Fibroblast of skin of left quadriceps (primary cell): ENCODE data around the gene BARHL1.
"Not testable (repeated sequence)": the region's sequence is repeated elsewhere in the genome, so short reads cannot be mapped to it uniquely, and the experiment has no call there.

Experiments
- DNase-seq, 2 experiments: peaks; one replicate each; pipeline ENCODE4 v3.0.0-alpha.2; 2013; ENCODE audit warnings: low read depth in 2 of 2

Gene BARHL1

DNA sequence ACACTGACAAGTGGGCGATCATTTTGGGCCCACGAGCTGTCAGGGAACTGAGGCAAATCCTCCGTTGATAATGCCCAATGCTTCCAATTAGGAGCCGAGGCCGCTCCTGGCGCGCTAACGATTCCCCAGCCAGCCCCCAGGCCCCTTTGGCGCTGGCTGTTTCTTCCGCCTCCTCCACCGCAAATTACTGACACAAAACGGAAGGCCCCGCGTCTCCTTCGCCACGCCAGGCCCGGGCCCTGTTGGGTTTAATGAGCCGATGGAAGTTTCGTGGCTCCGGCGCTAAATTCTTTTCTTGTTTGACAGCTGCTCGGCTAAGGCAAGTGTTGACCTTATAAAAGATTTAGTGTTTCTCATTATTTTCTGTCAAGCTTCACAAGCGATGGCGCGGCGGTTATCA is 25.7 kb upstream of the BARHL1 start:
- no peak for DNase-seq

DNA sequence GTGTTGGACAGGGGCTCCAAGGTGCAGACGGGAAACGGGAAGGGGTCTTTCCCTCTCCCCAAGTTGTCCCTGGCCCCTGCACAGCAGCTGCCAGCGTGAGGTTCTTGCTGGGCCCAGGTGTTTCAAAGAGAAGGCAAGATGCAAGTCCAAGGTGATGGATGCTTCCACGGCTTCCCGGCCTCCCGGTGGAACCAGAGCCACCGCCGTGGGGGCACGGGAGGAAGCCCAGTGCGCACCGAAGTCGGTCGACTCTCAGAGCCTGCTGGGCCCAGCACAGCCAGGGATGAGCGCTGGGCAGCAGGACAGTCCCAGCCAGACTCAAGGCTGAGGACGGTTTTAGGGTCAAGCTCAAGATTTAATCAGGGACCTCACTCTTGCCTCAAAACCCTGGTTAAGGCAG is 25.2 kb upstream of the BARHL1 start:
- no peak for DNase-seq

DNA sequence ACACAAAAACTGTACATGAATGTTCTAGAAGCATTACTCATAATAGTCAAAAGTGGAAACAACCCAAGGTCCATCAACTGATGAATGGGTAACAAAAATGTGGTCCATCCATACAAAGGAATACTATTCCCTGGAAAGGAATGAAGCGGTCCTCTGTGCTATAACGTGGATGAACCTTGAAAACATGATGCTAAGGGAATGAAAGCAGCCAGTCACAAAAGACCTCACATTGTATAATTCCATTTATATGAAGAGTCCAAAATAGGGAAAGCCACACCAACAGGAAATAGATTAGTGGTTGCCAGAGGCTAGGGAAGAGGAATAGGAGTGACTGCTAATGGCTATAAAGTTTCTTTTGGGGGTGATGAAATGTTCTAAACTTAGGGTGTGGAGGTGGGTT is 22.7 kb upstream of the BARHL1 start:
- no peak for DNase-seq

DNA sequence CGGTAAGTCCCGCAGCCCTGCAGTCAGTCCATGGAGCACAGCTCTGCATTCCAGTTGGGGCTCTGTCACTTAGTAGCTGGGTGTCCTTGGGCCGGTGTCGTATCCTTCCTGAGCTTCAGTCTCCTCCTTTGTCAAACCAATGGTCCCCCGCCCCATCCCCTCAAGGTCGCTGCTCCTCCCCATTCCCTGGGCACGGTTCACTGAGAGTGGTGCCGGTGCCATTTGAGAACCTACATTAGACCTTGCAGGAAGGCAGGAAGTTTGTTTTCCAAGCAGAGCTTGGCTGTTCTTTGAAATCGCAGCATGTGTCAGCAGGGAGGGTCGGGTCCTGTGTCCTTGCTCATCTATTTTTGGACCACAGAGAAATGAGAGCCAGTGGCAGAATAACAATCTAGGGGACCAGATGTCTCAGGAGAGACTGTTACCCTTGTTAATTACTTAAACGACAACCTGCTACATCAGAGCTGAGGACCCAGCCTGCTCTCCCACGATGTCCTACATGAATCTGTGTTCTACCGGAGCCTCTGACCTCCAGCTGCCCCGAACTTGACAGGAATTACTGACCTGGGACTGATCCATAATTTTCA is 21.7 kb upstream of the BARHL1 start:
- DNase-seq, result no peak

DNA sequence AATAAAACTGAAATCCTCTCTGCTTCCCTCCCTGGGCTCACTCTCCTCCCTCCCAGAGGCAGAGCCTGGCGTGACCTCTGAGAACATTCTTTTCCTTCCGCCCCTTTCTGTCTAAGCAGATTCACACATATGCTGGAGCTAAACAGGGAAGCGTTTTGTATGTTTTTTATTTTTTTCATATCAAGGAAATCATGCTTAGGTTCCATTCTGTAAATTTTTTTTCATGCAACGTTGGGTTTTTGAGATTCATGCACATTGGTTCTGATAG is 20.2 kb upstream of the BARHL1 start:
- DNase-seq, result no peak

DNA sequence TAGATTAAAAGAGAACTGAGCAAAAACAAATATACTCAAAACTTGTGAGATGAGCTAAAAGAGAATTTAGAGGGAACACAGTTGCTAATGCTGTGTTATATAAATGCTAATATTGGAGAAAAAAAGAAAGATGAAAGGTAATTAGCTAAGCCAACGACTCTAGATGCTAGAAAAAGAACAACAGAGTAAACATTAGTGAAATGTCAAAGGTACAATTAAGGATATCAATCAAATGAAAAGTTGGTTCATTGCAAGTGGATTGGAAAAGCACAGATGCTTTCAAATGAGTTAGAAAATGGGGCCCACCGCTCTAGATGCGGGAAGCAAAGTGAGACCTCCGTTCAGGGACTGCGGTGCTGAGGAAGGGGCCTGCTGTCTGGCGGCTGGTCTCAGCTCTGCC is 17.9 kb upstream of the BARHL1 start:
- DNase-seq, result no peak

DNA sequence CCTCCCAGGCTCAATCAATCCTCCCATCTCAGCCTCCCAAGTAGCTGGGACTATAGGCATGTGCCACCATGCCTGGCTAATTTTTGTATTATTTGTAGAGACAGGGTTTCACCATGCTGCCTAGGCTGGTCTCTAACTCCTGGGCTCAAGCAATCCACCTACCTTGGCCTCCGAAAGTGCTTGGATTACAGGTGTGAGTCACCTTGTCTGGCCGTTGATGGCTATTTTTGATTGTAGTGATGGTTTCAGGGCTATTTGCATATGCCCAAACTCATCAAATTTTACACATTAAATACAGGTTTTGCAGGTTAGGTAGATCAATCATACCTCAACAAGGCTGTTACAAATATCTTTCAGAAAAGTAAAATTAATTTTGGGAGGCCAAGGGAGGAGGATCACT is 13.6 kb upstream of the BARHL1 start:
- not testable (repeated sequence) for DNase-seq

DNA sequence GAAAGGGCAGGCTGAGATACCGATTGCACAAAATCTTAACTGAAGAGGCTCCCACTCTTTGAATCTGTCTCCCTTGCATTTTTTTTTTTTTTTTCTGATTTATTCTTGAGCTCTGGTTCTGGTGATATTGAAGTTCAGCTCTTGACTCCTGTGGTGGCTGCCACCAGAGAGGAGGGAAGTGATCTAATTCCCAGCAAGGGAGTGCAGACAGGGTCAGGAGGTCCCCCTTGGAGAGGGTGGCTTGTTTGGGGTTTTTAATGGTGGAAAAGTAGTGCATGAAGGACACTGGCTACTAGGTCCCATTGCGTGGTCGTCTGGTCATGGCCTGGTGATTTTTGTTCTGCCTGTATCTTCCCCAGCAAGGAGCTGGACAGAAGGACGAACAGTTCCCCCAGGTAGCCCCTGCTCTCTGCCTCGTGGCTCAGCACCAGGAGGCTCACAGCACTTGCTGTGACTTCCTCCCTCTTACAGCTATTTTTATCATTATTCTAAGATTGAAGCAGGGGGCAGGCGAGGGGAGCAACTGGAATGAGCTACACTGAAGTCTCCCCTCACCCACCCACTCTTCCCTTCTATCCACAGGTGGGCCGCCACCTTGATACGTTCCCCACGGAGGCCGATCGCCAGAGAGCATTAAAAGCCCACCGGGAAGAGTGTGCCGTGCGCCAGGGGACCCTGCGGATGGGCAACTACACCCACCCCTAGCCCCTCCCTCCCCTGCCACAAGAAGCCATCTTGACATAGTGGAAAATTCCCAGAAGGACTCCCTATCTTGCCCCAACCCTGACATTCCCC is 10.4 kb upstream of the BARHL1 start:
- DNase-seq, result no peak

DNA sequence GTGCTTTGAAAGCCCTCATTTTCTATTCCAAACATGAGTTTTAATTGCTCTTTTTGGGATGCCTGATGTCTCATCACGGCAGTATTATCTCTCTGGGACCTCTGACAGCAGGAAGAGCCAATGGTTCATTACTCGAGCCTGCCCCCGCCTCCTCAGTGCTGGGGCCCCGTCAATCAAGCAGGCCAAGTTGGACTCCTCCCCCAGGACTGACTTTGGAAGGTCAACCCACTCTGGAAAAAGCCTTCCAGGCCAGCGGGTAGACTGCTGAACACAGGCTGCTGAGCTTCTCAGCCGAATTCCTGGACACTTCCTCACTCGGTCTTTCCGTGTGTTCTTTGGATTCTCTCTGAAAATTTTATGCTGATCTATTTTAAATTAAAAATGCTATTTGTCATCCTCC is 9.5 kb upstream of the BARHL1 start:
- no peak for DNase-seq

DNA sequence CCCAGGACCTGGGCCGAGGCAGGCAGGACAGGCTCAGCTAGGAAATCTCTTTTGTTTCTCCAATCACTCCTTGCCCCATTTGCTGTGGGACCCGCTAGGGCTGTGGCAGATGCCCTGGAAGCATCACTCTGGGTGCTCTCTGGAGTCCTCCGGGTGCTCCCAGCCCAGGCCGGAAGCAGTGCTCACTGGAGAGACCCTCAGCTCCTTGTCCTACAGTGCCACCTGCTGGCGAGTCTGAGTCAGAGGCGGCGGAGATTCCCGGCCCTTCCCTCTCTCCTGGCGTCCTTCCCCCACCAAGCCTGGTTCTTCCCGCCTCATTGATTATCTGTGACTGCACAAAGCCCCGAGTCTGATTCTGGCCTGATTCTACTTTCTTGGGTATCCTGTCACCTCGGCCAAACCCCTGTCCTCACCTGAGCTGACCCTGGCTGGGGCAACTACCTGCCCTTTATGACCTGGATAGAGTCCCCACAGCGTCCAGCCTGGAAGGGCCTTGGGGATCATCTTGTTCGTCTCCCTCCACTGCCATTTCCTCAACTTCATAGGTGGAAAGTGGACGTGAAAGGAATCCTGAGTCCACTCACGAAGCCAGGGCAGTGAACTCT is 7.3 kb upstream of the BARHL1 start:
- DNase-seq, result peak; percentile 34 to 39

DNA sequence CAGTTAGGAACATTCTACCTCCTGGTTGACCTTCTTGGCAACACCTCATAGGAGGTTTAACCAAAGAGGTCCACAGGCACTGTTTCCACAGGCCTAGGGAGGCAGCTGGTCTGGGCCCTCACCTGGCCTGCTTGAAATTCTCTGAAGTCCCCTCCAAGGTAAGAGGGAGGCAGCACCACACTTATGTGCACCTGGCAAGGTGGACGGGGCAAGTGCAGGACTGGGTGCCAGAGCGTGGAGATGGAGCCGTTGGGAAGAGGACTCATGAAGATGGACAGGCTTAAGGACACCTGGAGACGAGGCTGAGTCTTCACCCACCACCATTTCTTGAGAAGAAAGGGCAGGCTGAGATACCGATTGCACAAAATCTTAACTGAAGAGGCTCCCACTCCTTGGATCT is 6.6 kb upstream of the BARHL1 start:
- no peak for DNase-seq

DNA sequence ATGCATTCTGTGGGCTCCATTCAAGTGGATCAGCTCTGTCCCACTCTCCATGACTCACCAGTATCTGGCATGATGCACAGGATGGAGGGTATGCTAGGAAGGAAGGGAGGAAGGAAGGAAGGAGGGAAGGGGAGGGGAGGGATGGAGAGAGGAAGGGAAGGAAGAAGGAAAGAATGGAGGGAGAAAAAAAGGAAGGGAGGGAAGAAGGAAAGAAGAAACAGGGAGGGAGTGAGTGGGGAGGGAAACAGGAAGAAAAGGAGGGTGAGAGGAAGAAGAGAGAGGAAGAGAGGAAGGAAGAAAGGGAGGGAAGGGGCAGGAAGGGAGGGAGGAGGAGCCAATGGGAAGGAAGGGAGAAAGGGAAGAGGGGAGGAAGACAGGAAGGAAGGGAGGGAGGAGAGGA is 5.3 kb upstream of the BARHL1 start:
- no peak for DNase-seq

DNA sequence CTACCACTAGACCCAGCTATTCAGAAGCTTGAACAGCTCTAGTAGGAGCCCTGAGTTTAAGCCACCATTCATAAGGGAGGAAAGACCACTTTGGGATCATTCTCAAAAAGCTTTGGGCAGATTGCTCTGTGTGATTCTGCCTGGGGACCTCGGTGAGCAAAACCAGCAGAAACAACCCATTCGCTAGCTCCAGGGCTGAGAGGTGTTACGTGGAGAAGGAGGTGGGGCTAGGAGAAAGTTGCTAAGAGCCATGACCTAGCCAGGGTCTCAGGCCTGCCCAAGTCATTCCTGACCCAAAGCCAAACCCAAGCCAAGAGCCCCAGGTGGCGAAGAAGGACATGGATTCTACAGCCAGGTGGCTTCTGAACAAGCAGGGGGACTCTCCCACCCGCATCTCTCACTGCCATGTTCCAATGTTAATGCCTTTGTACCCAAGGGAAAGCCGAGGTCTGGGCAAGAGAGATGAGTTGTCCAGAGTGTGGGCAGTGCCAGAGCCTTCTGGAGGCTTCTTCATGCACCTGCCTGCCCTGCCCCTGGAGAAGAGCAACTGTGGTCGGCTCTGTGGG is 4.0 kb upstream of the BARHL1 start:
- DNase-seq, result no peak

DNA sequence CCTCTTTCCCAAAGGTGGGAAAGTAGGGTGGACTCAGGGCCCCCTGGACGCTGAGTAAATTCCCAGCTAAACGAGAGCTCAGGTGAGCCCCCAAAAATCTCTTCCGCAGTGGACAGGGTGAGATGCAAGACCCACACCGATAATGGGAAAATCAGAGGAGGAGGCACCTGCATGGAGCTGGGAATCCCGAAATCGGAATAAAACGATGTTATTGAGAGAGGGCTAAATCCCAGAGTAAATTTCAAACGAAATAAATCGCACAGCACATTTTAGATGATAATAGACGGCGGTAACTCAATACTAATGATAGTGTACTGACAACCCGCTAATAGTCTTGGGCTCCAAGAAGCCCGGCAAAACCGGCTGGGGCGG is 3.0 kb upstream of the BARHL1 start:
- DNase-seq, result no peak

DNA sequence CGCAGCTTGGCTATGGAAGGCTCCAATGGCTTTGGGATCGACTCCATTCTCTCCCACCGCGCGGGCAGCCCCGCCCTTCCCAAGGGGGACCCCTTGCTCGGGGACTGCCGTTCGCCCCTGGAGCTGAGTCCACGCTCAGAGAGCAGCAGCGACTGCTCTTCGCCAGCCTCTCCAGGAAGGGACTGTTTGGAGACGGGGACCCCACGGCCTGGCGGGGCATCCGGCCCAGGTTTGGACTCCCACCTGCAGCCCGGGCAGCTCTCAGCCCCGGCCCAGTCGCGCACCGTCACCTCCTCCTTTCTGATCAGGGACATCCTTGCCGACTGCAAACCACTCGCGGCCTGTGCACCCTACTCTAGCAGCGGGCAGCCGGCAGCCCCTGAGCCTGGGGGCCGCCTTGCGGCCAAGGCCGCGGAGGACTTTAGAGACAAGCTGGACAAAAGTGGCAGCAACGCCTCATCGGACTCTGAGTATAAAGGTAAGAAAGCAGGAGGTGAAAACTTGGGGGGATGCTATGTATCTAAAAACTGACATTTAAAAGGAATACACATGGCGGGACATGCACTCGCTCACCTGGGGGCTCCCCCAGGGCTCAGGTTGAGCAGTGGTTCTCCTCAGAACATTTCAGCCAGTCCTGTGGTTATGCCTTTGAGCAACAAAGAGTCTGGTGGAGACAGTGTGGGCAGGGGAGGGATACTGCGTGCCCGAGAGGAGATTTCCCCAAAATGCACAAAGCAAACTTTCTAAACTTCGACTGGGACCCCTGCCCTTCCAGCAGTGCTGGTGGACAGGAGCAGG is 579 bp downstream of the BARHL1 start:
- DNase-seq, result no peak

DNA sequence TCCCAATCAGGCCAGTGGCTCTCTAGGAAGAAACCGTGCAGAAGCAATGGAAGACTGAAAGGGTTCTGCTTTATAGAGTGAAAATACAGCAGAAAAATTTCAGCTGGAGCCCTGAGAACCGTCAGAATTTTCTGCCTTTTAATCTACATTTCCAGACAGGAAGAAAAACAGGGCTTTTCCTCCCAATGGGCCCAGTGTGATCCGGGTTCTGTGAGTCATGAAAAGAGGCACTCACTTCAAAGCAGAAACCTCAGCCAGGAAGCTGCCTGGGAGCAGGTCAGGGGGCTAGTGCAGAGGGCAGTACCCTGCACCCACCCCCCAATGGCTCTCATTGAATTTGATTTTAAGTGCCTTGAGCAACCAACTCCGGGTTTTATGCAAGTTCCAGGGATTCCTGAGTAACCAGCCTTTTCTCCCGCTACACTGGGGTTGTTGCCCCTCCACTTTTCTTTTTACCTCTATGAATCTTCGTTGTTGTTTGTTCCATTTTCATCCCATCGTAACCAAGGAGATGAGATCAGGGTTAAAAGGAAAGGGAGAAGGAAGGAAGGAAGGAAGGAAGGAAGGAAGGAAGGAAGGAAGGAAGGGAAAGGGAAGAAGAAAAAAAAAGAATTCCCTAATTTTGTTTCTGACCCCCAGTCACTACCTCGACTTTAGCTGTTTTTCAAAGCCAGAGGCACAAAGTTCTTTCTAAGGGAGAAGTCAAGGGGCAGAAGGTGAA is 1.3 kb downstream of the BARHL1 start:
- DNase-seq, result no peak

DNA sequence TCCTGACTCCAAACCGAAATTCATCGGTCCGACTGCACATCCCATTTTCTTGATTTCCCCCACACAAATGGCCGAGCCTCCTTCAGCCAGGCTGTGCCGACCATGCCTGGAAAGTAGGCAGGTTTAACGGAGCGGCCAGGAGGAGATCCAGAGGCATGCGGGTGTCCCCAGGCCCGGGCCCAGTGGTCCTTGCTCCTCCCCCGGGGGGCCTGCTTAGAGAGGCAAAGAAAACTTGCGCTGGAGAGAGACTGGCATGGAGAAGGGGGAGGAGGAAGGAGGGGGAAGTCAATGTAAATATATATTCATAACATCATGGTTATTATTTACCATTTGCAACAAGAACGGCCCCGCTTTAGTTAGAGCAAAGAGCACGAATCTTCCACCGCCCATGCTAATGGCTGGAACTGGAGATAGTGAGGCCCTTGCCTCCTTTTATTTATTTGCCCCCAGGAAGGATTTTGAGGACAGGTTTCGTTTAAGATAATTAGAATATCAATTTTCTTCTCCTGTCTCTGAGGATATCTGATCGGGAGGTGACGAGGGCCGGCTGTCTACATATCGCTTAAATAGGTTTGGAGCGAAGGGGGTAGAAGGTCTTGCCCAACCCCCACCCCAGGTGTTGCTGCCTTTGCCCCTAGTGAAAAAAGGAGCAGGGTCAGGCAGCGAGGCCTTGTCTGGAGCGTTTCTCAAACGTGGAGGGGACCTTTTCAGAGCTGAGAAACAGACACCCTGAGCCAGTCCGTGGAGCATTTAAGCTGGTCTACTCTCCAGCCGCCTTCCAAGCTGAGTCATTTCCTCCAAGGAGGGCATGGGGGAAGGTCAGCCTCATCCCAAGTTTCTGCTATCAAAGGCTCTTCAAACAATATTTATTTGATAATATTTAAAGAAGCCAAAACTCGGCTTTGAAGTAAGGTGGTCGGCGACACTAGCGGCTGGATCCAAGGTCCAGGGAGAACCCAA is 2.5 kb downstream of the BARHL1 start:
- DNase-seq, result peak in 1 of 2 experiments; percentile 10

DNA sequence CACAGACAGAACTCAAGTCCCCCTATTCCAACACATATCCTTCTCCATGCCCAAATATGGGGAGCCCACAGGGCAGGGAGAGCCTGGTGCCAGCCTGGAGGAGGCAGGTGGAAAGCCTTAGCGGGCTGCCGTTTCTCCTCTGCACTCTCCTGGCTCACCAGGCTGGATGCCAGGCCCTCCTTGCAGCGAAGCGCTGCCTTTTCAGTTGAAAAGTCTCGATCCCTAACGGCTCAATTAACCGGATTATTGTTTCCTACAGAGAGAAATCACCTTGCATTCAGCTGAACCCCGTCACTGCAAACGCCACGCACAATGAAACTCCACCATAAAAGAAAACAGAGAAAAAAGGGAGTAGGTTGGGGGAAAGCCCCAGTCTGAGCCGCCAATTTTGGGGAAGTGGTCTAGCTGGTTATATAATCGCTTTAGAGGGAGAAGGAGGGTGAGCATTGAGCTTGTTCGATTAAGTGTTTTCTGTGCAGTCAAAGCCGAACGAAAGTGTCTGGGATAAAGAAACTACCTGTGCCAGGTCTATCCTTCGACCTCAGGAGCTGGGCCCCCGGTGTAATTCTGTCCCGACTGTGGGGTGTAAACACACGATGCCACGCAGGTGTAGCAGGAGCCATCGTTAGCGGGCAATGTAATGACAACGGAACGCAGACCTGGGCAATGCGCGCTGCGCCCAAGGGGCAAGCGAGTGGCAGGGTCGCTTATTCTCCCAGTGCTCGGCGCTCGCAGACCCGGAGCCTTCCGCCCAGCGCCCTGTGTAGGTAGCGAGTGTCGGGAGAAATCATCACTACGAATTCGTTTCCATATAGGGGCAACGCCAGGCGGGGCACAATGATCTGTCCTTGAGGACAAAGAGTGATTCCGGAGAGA is 3.8 kb downstream of the BARHL1 start:
- DNase-seq, result no peak

DNA sequence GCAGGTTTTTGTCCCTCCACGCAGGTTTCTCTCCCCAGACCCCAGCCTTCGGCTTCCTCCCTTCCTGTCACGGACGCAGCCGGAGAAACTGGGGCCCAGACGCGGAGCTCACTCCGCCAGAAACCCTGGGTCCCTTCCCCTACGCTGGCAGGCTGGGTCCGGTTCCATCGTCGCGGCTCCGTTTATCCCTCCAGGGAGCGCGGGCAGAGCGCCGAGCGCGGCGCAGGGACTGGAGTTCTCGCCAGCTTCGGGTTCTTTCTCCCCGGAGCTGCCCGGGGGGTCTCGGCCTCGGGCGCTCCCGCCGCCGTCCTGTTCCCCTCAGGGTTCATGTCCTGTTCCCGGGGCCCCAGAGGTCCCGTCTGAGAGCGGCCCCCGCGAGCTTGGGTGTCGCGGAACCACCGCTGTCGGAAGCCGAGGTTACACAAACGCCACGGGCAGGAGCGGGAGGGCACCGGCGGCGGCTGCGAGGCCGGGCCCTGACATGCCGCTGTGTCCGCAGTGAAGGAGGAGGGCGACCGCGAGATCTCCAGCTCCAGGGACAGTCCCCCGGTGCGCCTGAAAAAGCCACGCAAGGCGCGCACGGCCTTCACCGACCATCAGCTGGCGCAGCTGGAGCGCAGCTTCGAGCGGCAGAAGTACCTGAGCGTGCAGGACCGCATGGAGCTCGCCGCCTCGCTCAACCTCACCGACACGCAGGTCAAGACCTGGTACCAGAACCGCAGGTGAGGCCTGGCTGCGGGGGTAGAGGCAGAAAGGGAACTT is 4.6 kb downstream of the BARHL1 start:
- no peak for DNase-seq
